PC-9 (cell line): ENCODE data around the gene NDUFAF2. TPM values are rescaled to one million over a fixed set of nuclear protein-coding genes. Genes with fewer than 3 reads are reported as not detected.

Experiments used
- BruUV-seq: library from RNA; stranded (reverse); fragments of 400-500 nt; replicated peaks from 2 replicates; lab custom pipeline; 2021; lab: Mats Ljungman, UMichigan
- CTCF ChIA-PET: fragments of 300-600 bp; sonication (Branson Sonifier 250); formaldehyde crosslinking; loops from one replicate; lab custom pipeline; 2022; ENCODE audit warnings: antibody characterized with exemption; lab: Charles Lee
- POLR2A ChIA-PET: fragments of 300-600 bp; sonication (Branson Sonifier 250); formaldehyde crosslinking; loops from one replicate; lab custom pipeline; 2022; ENCODE audit warnings: antibody characterized with exemption; ENCODE audit not compliant: unreplicated experiment; lab: Charles Lee
- DNase-seq, 2 experiments: peaks; one replicate each; pipeline versions ENCODE4 v3.0.0 to v3.0.0-alpha.2; 2015 to 2022; ENCODE audit warnings: mixed read lengths in 1 of 2
- H2AFZ ChIP-seq: fragments of 200-600 bp; sonication (generic); 2 replicates; pipeline ENCODE4 v1.8.1; 2017; ENCODE audit warnings: antibody characterized with exemption
- H3F3A ChIP-seq: fragments of 200-600 bp; sonication (generic); 2 replicates; pipeline ENCODE4 v1.8.1; 2017; ENCODE audit warnings: antibody characterized with exemption, mild to moderate bottlenecking, low read depth; ENCODE audit not compliant: insufficient read depth
- H3K27ac ChIP-seq: fragments of 200-600 bp; sonication (generic); 2 replicates; pipeline ENCODE4 v1.6.1; 2016; ENCODE audit warnings: mixed run types
- H3K27me3 ChIP-seq: fragments of 200-600 bp; sonication (generic); 2 replicates; pipeline ENCODE4 v1.6.1; 2016; ENCODE audit warnings: low read depth, mixed run types; ENCODE audit not compliant: insufficient read depth
- H3K36me3 ChIP-seq: fragments of 200-600 bp; sonication (generic); 2 replicates; pipeline ENCODE4 v1.6.1; 2016; ENCODE audit warnings: low read depth, mixed run types
- H3K4me1 ChIP-seq: fragments of 200-600 bp; sonication (generic); replicated peaks from 2 replicates; pipeline ENCODE4 v1.6.1; 2016; ENCODE audit warnings: mixed run types; ENCODE audit not compliant: insufficient read depth
- H3K4me2 ChIP-seq: fragments of 200-600 bp; sonication (generic); 2 replicates; pipeline ENCODE4 v1.6.1; 2017; ENCODE audit warnings: mixed run types
- H3K4me3 ChIP-seq: fragments of 200-600 bp; sonication (generic); 2 replicates; pipeline ENCODE4 v1.6.1; 2016; ENCODE audit warnings: mixed run types
- H3K79me2 ChIP-seq: fragments of 200-600 bp; sonication (generic); 2 replicates; pipeline ENCODE4 v1.6.1; 2017; ENCODE audit warnings: low read depth, mixed run types
- H3K9me2 ChIP-seq: fragments of 200-600 bp; sonication (generic); 2 replicates; pipeline ENCODE4 v1.8.1; 2017; ENCODE audit warnings: mild to moderate bottlenecking; ENCODE audit not compliant: insufficient read depth
- H3K9me3 ChIP-seq: fragments of 200-600 bp; sonication (generic); 2 replicates; pipeline ENCODE4 v1.8.1; 2016; ENCODE audit warnings: low read depth; ENCODE audit not compliant: insufficient read depth
- H4K20me1 ChIP-seq: fragments of 200-600 bp; sonication (generic); 2 replicates; pipeline ENCODE4 v1.8.1; 2017; ENCODE audit not compliant: insufficient read depth
- EZH2 ChIP-seq: fragments of 200-600 bp; sonication (generic); IDR thresholded peaks from 2 replicates; pipeline ENCODE4 v1.8.0; 2017; ENCODE audit warnings: antibody characterized with exemption, low read depth
- intact Hi-C: fragments of 100-400 bp; cut with micrococcal nuclease; formaldehyde crosslinking; loops from one replicate; pipeline ENCODE4 v1.10.0; 2022; ENCODE audit not compliant: unreplicated experiment
- total RNA-seq: library from RNA; stranded (reverse); gene quantifications from 2 replicates; pipeline ENCODE4 v1.2.3, GENCODE V29; 2021
- TF ChIP-seq, protein P1 (sequence below): fragments of 200-600 bp; sonication (generic); conservative IDR thresholded peaks from 2 replicates; pipeline ENCODE4 v1.6.1; 2017; ENCODE audit warnings: mixed run types, antibody characterized with exemption, mild to moderate bottlenecking, moderate library complexity

The NDUFAF2 gene
- total RNA-seq, 1 experiment from 2014 or later, result 42.7 TPM

DNA sequence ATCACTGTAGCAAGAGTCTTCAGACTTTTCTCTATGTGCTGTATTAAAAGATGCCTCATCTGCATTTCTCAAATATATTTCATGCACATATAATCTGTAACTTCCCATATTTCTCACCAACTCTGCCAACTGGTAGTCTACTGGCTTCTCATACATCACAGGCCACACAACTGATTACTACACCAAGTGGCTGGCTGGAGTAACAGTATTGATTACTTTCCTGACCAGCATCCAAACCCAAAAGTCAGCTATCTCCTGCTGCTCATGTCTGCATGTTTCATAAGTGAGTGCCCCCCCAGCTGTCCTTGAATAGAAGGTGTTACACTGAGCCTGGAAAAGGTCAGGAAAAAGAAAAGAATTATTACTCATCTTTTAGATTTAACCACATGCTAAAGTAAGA is 17.6 kb upstream of the NDUFAF2 start:
- Histone ChIP-seq H3K4me2 (no peak overlapping the region), H4K20me1 (no peaks in the 10 kb centered on the region), H3K9me2 (no peaks in the 10 kb centered on the region), H3F3A (no peaks in the 10 kb centered on the region), H3K36me3 (peaks cover 21% of the 10 kb centered on the region), H3K79me2 (no peaks in the 10 kb centered on the region), H3K9me3 (no peaks in the 10 kb centered on the region), H3K4me1 (no peaks in the 10 kb centered on the region), H3K4me3 (no peak overlapping the region), H2AFZ (no peak overlapping the region), H3K27ac (no peak overlapping the region), H3K27me3 (no peaks in the 10 kb centered on the region)
- POLR2A ChIA-PET, result no interaction called here
- BruUV-seq, result no TSS peak
- intact Hi-C loops, result loop anchor here (5.0 to 10.0 kb wide), 2 partner anchors 253 to 1115 kb away; no protein-coding TSS in a partner anchor
- CTCF ChIA-PET, result no interaction called here
- DNase-seq, result no peak
- TF ChIP-seq EZH2, result no peak

DNA sequence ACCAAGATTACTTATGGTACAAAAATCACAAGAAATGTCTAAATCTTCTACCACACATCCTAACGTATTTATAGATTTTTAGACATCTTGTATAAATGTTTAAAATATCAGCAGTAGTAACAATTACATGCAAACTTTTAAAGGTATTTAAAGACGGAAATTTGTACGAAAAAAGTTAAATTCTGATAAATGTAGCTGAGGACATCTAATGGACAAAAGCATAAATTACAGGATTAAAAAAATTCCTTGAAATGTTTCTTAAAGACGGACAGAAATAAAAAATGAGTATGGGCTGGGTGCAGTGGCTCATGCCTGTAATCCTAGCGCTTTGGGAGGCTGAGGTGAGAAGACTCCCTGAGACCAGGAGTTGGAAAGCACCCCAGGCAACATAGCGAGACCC is 16.0 kb upstream of the NDUFAF2 start:
- Histone ChIP-seq H3K27me3 (no peaks in the 10 kb centered on the region), H3K27ac (no peak overlapping the region), H3K79me2 (no peaks in the 10 kb centered on the region), H3K9me3 (peaks cover 2% of the 10 kb centered on the region; the same call in 1 of the 2 replicates), H2AFZ (no peak overlapping the region), H3K9me2 (no peaks in the 10 kb centered on the region), H3K4me2 (no peak overlapping the region), H3K4me3 (no peak overlapping the region), H3K36me3 (peaks cover 21% of the 10 kb centered on the region), H3K4me1 (no peaks in the 10 kb centered on the region), H3F3A (no peaks in the 10 kb centered on the region), H4K20me1 (no peaks in the 10 kb centered on the region)
- no TSS peak for BruUV-seq
- ChIA-PET CTCF (no interaction called here), POLR2A (no interaction called here)
- TF ChIP-seq, protein P1, sequence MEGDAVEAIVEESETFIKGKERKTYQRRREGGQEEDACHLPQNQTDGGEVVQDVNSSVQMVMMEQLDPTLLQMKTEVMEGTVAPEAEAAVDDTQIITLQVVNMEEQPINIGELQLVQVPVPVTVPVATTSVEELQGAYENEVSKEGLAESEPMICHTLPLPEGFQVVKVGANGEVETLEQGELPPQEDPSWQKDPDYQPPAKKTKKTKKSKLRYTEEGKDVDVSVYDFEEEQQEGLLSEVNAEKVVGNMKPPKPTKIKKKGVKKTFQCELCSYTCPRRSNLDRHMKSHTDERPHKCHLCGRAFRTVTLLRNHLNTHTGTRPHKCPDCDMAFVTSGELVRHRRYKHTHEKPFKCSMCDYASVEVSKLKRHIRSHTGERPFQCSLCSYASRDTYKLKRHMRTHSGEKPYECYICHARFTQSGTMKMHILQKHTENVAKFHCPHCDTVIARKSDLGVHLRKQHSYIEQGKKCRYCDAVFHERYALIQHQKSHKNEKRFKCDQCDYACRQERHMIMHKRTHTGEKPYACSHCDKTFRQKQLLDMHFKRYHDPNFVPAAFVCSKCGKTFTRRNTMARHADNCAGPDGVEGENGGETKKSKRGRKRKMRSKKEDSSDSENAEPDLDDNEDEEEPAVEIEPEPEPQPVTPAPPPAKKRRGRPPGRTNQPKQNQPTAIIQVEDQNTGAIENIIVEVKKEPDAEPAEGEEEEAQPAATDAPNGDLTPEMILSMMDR, result peak; percentile 65
- TF ChIP-seq EZH2, result no peak
- no peak for DNase-seq
- intact Hi-C loops, result loop anchor here (5.0 to 10.0 kb wide), 2 partner anchors 254 to 1117 kb away; no protein-coding TSS in a partner anchor

DNA sequence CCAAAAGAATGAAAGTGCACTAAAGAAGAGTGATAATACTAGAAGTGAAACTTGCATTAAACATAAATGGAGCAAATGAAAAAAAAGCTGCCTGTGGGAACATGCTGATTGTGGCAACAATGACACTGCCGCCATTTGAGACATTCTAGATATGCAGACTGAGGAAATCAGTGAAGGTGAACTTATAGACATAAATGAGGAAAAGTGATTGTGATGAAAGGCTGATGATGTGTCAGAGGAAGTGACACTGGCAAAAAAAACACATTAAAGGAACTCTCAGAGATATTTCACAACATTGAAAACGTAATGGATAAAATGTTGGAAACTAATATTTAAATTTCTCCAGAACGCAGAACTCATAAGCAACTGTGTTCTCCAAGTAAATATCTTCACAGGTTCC is 1.4 kb upstream of the NDUFAF2 start:
- Histone ChIP-seq H3K4me1 (peaks cover 26% of the 10 kb centered on the region), H3K4me2 (peak overlapping the region; percentile 89), H3K27me3 (no peaks in the 10 kb centered on the region), H3K9me2 (no peaks in the 10 kb centered on the region), H3F3A (peaks cover 7% of the 10 kb centered on the region; the same call in 1 of the 2 replicates), H3K4me3 (peak overlapping the region; percentile 98), H3K79me2 (peaks cover 76% of the 10 kb centered on the region), H2AFZ (no peak overlapping the region), H3K27ac (no peak overlapping the region), H4K20me1 (peaks cover 13% of the 10 kb centered on the region; the same call in 1 of the 2 replicates), H3K9me3 (no peaks in the 10 kb centered on the region), H3K36me3 (no peaks in the 10 kb centered on the region)
- CTCF ChIA-PET, result no interaction called here
- BruUV-seq, result no TSS peak
- intact Hi-C loops, result no loop called here
- peak in 1 of 2 experiments; percentile 58 for DNase-seq
- TF ChIP-seq EZH2, result no peak
- TF ChIP-seq, protein P1, result no peak
- POLR2A ChIA-PET, result interaction anchor here (1.1 kb wide), 1 partner anchor 388 kb away, joined by 9 read pairs; the partner anchor contains the start of gene ZSWIM6
